IMR-90 (cell line): Measurements from ENCODE around the gene SPATA24. TPM values are rescaled to one million over a fixed set of nuclear protein-coding genes. Genes with fewer than 3 reads are reported as not detected.

ENCODE experiments used
- ATAC-seq: fragments of 200-7000 bp; cut with Tn5 transposase; 2 replicates; pipeline ENCODE4 v1.9.1; 2020; ENCODE audit warnings: low read depth, mild to moderate bottlenecking, moderate library complexity
- BruUV-seq: library from RNA; stranded (reverse); fragments of 400-500 nt; replicated peaks from 2 replicates; lab custom pipeline; 2021; lab: Mats Ljungman, UMichigan
- CTCF ChIA-PET: fragments of 300-600 bp; formaldehyde crosslinking; extraction: SDS; loops from one replicate; lab custom pipeline; 2021; ENCODE audit warnings: antibody characterized with exemption; lab: Yijun Ruan, JAX
- POLR2A ChIA-PET: fragments of 300-600 bp; sonication (Branson Sonifier 250); formaldehyde crosslinking; loops from one replicate; lab custom pipeline; 2022; ENCODE audit warnings: antibody characterized with exemption; ENCODE audit not compliant: unreplicated experiment; lab: Charles Lee
- DNase-seq: peaks from one replicate; pipeline ENCODE4 v3.0.0; 2013
- H2AFZ ChIP-seq: replicated peaks from 2 replicates; pipeline ENCODE3; 2013; ENCODE audit warnings: low read length, mild to moderate bottlenecking; ENCODE audit not compliant: poor library complexity
- H2AK5ac ChIP-seq: 2 replicates; pipeline ENCODE4 v1.6.1; 2013; ENCODE audit warnings: low read depth, low read length, inconsistent platforms
- H2AK9ac ChIP-seq: replicated peaks from 2 replicates; pipeline ENCODE3; 2013; ENCODE audit warnings: mild to moderate bottlenecking, low read depth, low read length, moderate library complexity; ENCODE audit not compliant: poor library complexity
- H2BK120ac ChIP-seq: 2 replicates; pipeline ENCODE4 v1.6.1; 2013; ENCODE audit warnings: low read depth, low read length, inconsistent platforms
- H2BK15ac ChIP-seq: 3 replicates; pipeline ENCODE4 v1.6.1; 2013; ENCODE audit warnings: low read depth, low read length, inconsistent platforms
- H2BK20ac ChIP-seq: 2 replicates; pipeline ENCODE4 v1.6.1; 2013; ENCODE audit warnings: low read depth, mild to moderate bottlenecking, inconsistent platforms, low read length, moderate library complexity
- H2BK5ac ChIP-seq: 2 replicates; pipeline ENCODE4 v1.6.1; 2013; ENCODE audit warnings: mild to moderate bottlenecking, low read depth, low read length, inconsistent platforms; ENCODE audit not compliant: poor library complexity, severe bottlenecking
- H3K14ac ChIP-seq: replicated peaks from 2 replicates; pipeline ENCODE4 v1.6.1; 2013; ENCODE audit warnings: low read depth, low read length, inconsistent platforms
- H3K18ac ChIP-seq: 2 replicates; pipeline ENCODE4 v1.6.1; 2013; ENCODE audit warnings: low read depth, low read length, control low read depth
- H3K23ac ChIP-seq: 2 replicates; pipeline ENCODE4 v1.6.1; 2013; ENCODE audit warnings: low read depth, low read length, inconsistent platforms
- H3K27ac ChIP-seq: 2 replicates; pipeline ENCODE4 v1.5.1; 2013; ENCODE audit warnings: mild to moderate bottlenecking, control low read depth, low read length; ENCODE audit not compliant: insufficient read depth
- H3K27me3 ChIP-seq: 2 replicates; pipeline ENCODE4 v1.6.1; 2013; ENCODE audit warnings: low read length; ENCODE audit not compliant: control insufficient read depth, insufficient read depth
- H3K36me3 ChIP-seq: 2 replicates; pipeline ENCODE4 v1.6.1; 2013; ENCODE audit warnings: low read length, mixed read lengths; ENCODE audit not compliant: control insufficient read depth, insufficient read depth
- H3K4ac ChIP-seq: 2 replicates; pipeline ENCODE4 v1.6.1; 2013; ENCODE audit warnings: low read depth, low read length, inconsistent platforms
- H3K4me1 ChIP-seq: 2 replicates; pipeline ENCODE4 v1.6.1; 2013; ENCODE audit warnings: low read length, mixed read lengths; ENCODE audit not compliant: control insufficient read depth, insufficient read depth
- H3K4me2 ChIP-seq: 2 replicates; pipeline ENCODE4 v1.6.1; 2013; ENCODE audit warnings: low read depth, mild to moderate bottlenecking, control low read depth, low read length, moderate library complexity
- H3K4me3 ChIP-seq: 2 replicates; pipeline ENCODE4 v1.5.1; 2013; ENCODE audit warnings: low read depth, mild to moderate bottlenecking, control low read depth, low read length, moderate library complexity; ENCODE audit not compliant: insufficient read depth
- H3K56ac ChIP-seq: 2 replicates; pipeline ENCODE4 v1.6.1; 2013; ENCODE audit warnings: low read length, inconsistent platforms; ENCODE audit not compliant: insufficient read depth; ENCODE audit errors: extremely low read depth
- H3K79me1 ChIP-seq, 2 experiments: 2 replicates each; pipeline ENCODE4 v1.6.1; 2013; ENCODE audit warnings: low read length in 2 of 2, inconsistent platforms in 1 of 2, low read depth in 1 of 2
- H3K9ac ChIP-seq: 2 replicates; pipeline ENCODE4 v1.6.1; 2013; ENCODE audit warnings: low read depth, low read length, control low read depth
- H3K9me1 ChIP-seq: 2 replicates; pipeline ENCODE4 v1.6.1; 2013; ENCODE audit warnings: low read length, inconsistent platforms; ENCODE audit not compliant: insufficient read depth
- H3K9me3 ChIP-seq: 2 replicates; pipeline ENCODE4 v1.6.1; 2013; ENCODE audit warnings: low read length; ENCODE audit not compliant: control insufficient read depth, insufficient read depth
- H4K20me1 ChIP-seq: 2 replicates; pipeline ENCODE4 v1.6.1; 2013; ENCODE audit warnings: low read length, inconsistent platforms; ENCODE audit not compliant: insufficient read depth
- H4K5ac ChIP-seq: 2 replicates; pipeline ENCODE4 v1.6.1; 2013; ENCODE audit warnings: mild to moderate bottlenecking, low read depth, low read length, control low read depth
- H4K8ac ChIP-seq, 2 experiments: 2 replicates each; pipeline ENCODE4 v1.6.1; 2013; ENCODE audit warnings: low read depth in 2 of 2, low read length in 2 of 2, control low read depth in 1 of 2, inconsistent platforms in 1 of 2
- H4K91ac ChIP-seq: 2 replicates; pipeline ENCODE4 v1.6.1; 2013; ENCODE audit warnings: low read depth, low read length, inconsistent platforms; ENCODE audit not compliant: insufficient read depth
- CHD1 ChIP-seq: IDR thresholded peaks from 2 replicates; pipeline ENCODE4 v1.6.1; 2012; ENCODE audit warnings: low read depth, low read length, improper control_type of control experiment
- FOS ChIP-seq: fragments of 150-350 bp; IDR thresholded peaks from 2 replicates; pipeline ENCODE4 v1.6.1; 2016; ENCODE audit warnings: low read depth, low read length
- RAD21 ChIP-seq: IDR thresholded peaks from 2 replicates; pipeline ENCODE4 v1.6.1; 2012; ENCODE audit warnings: low read length, improper control_type of control experiment
- RCOR1 ChIP-seq: IDR thresholded peaks from 2 replicates; pipeline ENCODE4 v1.6.1; 2012; ENCODE audit warnings: mild to moderate bottlenecking, low read length, improper control_type of control experiment; ENCODE audit not compliant: insufficient replicate concordance
- WGBS, 2 experiments: methylation state at CpG; one replicate each; pipeline versions ENCODE4 v1.1.5 to v1.1.7; 2013; ENCODE audit warnings: missing lambda C conversion rate in 2 of 2; ENCODE audit not compliant: insufficient read length in 1 of 2; ENCODE audit errors: extremely low coverage in 2 of 2; 5-methylcytosine and 5-hydroxymethylcytosine counted together
- dilution Hi-C: fragments of 300-500 bp; cut with HindIII; formaldehyde crosslinking; loops from one replicate; pipeline ENCODE4 v1.14.3; 2018; ENCODE audit warnings: low sequenced_read_pairs; ENCODE audit not compliant: unreplicated experiment
- in situ Hi-C: fragments of 300-500 bp; cut with MboI; formaldehyde crosslinking; loops from 3 replicates; pipeline ENCODE4 v1.14.3; 2019; ENCODE audit warnings: low sequenced_read_pairs, inconsistent platforms, mixed read lengths
- intact Hi-C: fragments of 100-400 bp; cut with micrococcal nuclease; formaldehyde crosslinking; loops from 2 replicates; pipeline ENCODE4 v1.10.0; 2022
- polyA plus RNA-seq, 3 experiments: library from polyadenylated mRNA; depleted of rRNA; stranded (reverse); fragments of >200 nt; gene quantifications; 2 replicates each; pipeline ENCODE4 v1.2.3, GENCODE V29; 2012; ENCODE audit warnings: low replicate concordance in 1 of 3
- total RNA-seq: library from RNA; depleted of rRNA; stranded (reverse); fragments of >200 nt; gene quantifications from 2 replicates; pipeline ENCODE4 v1.2.3, GENCODE V29; 2012

Gene SPATA24
- total and polyA plus RNA-seq, 2 of the 4 experiments (the other 2 are of a cell fraction), result 4.1 to 4.3 TPM

- Histone ChIP-seq H3K27me3 (no peaks in the 10 kb centered on the region), H2BK5ac (no peak overlapping the region), H3K4me2 (no peak overlapping the region), H2AK9ac (no peak overlapping the region), H2AK5ac (no peak overlapping the region), H3K4me3 (no peak overlapping the region), H3K36me3 (peaks cover 32% of the 10 kb centered on the region), H3K9ac (no peak overlapping the region), H3K18ac (no peak overlapping the region), H2BK20ac (no peak overlapping the region), H3K56ac (no peak overlapping the region), H4K20me1 (peaks cover 10% of the 10 kb centered on the region; the same call in 1 of the 2 replicates), H2BK120ac (no peak overlapping the region), H3K27ac (no peak overlapping the region), H3K23ac (no peak overlapping the region), H3K4ac (no peak overlapping the region), H2AFZ (no peak overlapping the region), H4K8ac (no peak overlapping the region), H3K9me1 (peaks cover 22% of the 10 kb centered on the region), H4K5ac (no peak overlapping the region), H4K91ac (no peak overlapping the region), H3K79me1 (peaks cover 6 to 21% of the 10 kb centered on the region in 2 experiments; a peak in 3 of 4 replicates), H2BK15ac (no peak overlapping the region), H3K9me3 (no peaks in the 10 kb centered on the region), H3K14ac (no peak overlapping the region), H3K4me1 (peaks cover 6% of the 10 kb centered on the region; the same call in 1 of the 2 replicates)
- WGBS, 2 experiments, result no CpG with 5 or more reads among the region's 2 CpGs
- ATAC-seq, result no peak
- in situ Hi-C loops (no loop called here), intact Hi-C loops (no loop called here), dilution Hi-C loops (no loop called here)
- POLR2A ChIA-PET, result no interaction called here
- CTCF ChIA-PET, result no interaction called here
- DNase-seq, result no peak
- no TSS peak for BruUV-seq
- no peak for TF ChIP-seq RAD21
- TF ChIP-seq FOS, result no peak
- no peak for TF ChIP-seq RCOR1
- no peak for TF ChIP-seq CHD1
Observed at GRCh38 chr5:139374909-139375308, 29.0 kb downstream of the SPATA24 start.
